Fibroblast of skin of right biceps (primary cell): ENCODE measurements around the gene VWC2L.

Experiments used
- DNase-seq: peaks from one replicate; pipeline ENCODE4 v3.0.0-alpha.2; 2013

The VWC2L gene

DNA sequence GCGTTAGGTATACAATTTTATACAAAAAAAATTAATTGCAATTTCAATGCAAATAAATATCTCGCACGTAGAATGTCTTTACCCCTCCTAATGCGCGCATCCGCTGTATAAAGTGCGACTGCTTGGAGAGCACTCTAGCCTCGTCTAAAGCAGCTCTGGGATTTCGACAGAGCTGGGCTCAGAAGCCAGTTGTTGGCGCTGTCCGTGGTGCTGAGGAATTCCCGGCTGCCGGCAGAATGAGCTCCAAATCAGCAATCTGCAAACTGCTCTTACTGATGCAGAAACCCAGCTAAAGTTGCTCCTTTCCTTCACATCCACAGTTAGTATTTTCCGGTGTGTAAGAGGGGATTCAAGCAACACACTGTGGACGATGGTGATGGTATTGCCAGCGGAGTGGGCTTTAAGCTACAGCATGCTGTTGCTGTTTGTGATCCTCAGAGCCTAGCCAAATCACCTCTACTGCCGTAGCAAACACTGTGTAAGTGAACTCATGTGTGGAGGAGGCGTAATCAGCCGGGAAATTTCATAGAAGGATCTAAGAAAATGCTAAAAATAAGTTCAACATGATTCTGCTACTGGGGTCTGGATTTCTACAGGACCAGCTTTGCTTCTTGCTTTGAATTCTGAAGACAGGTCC, at the start of gene VWC2L:
Gene VWC2L, plus strand, starts transcription at position 137 of the 637 bp plus-strand sequence. CDS start 3,140 bp downstream, outside the sequence.
- peak; percentile 59 for DNase-seq

GRCh38 chr2:214361116-214361515, 49.7 kb upstream of the VWC2L start:
- no peak for DNase-seq

DNA sequence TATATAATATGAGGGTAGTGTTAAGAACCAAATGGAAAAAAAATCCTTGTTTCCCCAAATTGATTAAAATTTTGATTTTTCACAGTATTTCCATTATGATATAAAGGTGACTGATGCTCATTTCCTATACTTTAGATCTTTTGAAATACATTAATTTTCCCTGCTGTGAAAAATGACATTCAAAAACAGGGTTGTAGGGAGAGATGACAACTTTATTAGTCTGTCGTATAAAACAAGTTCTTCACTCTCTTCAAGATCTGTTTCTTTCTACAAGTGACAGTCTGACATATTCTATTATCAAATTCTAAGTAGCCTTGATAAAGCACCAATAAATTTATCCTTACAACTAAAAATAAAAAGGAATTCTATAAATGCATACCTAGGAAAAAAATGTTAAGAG, 45.3 kb upstream of the VWC2L start:
- DNase-seq: no peak

DNA sequence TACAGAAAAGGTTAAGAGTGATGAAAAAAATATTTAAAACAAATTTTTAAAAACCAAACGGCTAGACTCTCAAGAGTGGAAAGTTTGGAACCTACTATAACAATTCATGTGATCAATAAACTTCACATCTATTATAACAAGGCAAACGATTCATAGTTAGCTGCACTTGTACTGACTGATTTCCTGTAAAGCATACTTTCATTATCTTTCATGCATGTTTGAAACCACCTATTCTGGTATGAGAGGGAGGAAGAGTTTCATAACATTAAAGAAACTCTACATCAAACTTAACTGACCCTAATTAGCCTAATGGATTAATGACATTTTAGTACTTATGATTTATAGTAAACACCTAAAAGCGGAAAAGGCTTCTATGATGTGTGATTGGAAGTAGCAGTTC, 43.7 kb upstream of the VWC2L start:
- DNase-seq: no peak

GRCh38 chr2:214376618-214377285, 34.1 kb upstream of the VWC2L start:
- no peak for DNase-seq

- DNase-seq: no peak
These were observed 33.6 kb upstream of the VWC2L start for GRCh38 chr2:214377286-214377624.

DNA sequence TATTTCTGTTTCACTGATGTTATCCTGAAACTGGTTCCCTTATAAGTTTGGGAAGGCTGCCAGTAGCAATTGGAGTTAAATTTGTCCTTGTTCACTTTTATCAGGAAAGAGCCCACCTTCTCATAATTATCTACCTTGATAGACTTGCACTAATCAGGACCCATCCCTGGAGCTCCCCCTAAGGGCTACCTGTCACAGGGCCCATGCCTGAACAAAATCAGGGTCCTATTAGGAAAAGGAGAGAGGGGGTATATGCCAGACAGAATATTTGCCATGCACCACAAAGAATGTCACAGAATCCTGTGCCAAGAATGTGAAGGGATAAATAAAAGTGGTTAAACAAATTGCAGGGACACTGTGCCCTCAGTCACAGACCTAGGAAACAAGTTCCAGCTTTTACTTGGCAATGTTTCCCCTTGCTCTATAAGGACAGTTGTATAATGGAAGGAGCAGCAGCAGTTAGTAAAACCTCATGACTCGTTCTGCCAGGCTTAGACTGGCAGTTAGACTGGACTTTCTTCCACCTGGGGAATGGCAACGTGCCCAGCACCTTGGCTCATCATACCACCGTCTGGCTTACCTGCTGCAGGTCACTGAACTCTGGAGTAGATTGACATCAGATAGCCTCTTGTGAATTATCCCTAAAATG, 32.3 kb upstream of the VWC2L start:
- DNase-seq: no peak

DNA sequence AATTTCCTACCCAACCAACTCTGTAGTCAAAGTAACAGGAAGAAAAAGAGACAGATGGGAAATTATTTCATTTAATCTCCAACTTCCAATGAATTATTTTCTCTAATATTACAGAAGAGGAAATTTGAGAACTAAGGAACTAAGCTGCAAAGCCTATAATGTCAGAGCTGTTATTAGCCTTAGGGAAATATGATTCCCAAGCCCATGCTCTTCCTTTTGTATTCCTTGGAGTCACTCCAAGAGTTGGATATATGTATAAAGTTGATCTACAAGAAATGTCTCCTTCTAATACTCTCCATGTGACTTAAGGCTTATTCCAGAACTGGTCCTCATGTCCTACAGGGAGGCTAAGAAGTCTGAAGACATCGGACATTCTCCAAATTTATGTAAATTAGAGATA, 31.6 kb upstream of the VWC2L start:
- DNase-seq: no peak

DNA sequence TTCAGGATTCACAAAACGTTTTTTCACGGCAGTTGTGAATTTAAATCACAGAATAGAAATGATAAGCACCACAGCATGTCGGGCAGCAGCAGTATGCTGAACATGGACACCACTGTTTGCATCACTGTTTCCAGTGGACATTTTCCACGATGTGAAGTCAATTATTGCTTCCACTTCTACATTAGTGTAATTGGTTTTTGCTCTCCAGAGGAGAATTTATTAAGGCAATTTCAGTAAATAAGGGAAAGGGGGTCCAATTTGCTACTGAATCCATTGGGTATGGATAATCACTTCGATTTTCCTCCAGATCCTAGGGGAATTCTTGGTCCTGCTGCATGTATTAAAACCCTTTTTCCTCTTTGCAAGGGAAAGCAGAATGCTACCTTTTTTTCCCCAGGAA, 30.2 kb upstream of the VWC2L start:
- DNase-seq: no peak

DNA sequence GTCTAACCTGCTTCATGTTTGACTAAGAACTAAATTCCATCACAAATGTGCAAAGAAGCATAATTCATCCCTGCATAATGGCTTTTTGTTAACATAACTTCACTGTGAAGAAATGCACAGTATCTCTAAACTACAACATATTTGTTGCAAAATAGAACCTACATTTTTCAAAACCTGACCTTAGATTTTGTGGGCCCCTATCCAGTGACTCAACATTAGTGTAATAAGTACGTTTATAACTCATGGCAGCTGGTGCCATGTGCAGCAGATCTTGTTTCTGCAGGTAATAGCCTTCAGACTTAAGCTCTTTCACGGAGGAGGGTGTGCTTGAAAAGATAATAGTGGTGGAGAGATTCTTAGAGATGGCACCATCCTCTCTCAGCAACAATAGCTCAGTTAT, 28.6 kb upstream of the VWC2L start:
- DNase-seq: no peak

DNA sequence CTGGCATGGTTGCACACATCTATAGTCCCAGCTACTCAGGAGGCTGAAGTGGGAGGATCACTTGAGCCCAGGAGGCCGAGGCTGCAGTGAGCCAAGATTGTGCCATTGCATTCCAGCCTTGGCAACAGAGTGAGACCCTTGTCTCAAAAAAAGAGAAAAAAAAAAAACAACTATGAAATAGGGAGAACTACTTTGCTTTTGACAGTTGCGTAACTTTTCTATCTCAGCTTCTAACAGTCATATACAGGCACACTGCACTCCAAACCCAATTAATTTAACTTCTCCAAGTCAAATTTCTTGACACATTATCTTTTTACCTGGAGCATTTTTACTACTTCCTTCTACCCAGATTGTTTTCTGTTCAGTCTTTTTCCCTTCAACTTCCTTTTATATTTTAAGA, 24.1 kb upstream of the VWC2L start:
- DNase-seq: no peak

GRCh38 chr2:214389334-214389733, 21.5 kb upstream of the VWC2L start:
- DNase-seq: no peak

GRCh38 chr2:214393796-214394195, 17.1 kb upstream of the VWC2L start:
- no peak for DNase-seq

- DNase-seq: no peak
These were observed 15.8 kb upstream of the VWC2L start for GRCh38 chr2:214395040-214395439.

DNA sequence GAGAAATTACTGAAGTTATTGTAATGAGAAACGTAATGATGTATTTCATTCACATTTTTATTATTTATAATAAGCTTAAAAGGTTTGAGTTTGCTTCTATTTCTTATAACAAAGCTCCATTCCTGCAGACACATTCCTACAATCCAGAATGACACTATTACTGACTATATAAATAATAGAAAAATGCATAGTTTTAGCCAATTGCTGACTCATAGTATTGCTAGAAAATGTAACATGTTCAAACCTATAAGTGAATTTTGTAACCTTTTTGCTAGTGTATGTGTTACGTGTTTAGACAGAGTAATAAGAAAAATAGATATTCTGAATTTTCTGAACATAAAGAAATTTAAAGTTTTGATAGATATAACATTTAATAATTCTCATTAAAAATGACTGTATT, 9.3 kb upstream of the VWC2L start:
- DNase-seq: no peak

DNA sequence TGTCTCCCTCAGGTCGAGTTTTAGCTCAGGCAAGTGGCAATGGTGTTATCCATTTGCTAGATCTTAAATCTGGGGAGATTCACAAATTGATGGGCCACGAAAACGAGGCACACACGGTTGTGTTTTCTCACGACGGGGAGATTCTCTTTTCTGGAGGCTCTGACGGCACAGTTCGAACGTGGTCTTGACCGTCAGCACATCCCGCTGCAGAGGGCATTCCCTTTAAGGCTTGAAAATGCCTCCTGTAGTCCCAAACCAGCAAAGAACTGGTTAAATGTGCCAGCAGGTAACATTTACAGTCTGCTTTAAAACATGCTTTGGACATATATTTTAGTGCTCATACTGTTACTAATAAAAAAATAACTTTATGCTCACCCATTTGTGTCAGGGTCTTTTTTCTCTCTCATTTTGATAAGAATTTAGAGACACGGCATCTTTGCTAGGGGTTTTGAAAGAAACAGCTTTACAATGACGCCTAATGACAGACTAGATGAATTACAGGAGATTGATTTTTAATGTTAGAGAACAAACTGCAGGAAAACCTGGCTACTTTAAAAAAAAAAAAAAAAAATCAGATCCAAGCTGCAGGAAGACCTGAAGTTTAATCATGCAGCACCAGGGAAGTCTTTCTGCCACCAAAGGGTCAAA, 602 bp upstream of the VWC2L start:
- DNase-seq: no peak

- DNase-seq: no peak
These were observed 1.8 kb downstream of the VWC2L start for GRCh38 chr2:214412679-214413078.

GRCh38 chr2:214436470-214436869, 25.6 kb downstream of the VWC2L start:
- no peak for DNase-seq

GRCh38 chr2:214450118-214450894, 39.5 kb downstream of the VWC2L start:
- no peak for DNase-seq

GRCh38 chr2:214451516-214452275, 40.8 kb downstream of the VWC2L start:
- DNase-seq: no peak

- peak; percentile 11 for DNase-seq
These were observed 54.7 kb downstream of the VWC2L start for GRCh38 chr2:214465363-214466146.

- no peak for DNase-seq
These were observed 58.9 kb downstream of the VWC2L start for GRCh38 chr2:214469728-214470127.
